ENCODE measurements around the gene PHF5A.
A peak's percentile ranks its signal among the peaks of the same experiment; 100 is the strongest.

The PHF5A gene

GRCh38 chr22:41468381-41469217 is at the start of gene PHF5A, which contains the start of gene ACO2:
Gene PHF5A, minus strand, starts transcription at chr22:41468692. Its CDS starts 39 bp downstream, at chr22:41468653.
Gene ACO2, plus strand, starts transcription at chr22:41469117. Its CDS starts 30 bp downstream, at chr22:41469147.
- peak; percentile 94 to 98 (median 96) for DNase-seq (ENCODE audit: low read depth in 4 of 4, low spot score in 1 of 4)

- no peak for DNase-seq (ENCODE audit: low read depth in 4 of 4, low spot score in 1 of 4)
Observed at GRCh38 chr22:41518048-41518347, 49.5 kb upstream of the PHF5A start.

- peak in 1 of 4 experiments; percentile 45 for DNase-seq (ENCODE audit: low read depth in 4 of 4, low spot score in 1 of 4)
Observed at GRCh38 chr22:41517172-41518047, 48.9 kb upstream of the PHF5A start.

- no peak for DNase-seq (ENCODE audit: low read depth in 4 of 4, low spot score in 1 of 4)
Observed at GRCh38 chr22:41516462-41516861, 48.0 kb upstream of the PHF5A start.

- no peak for DNase-seq (ENCODE audit: low read depth in 4 of 4, low spot score in 1 of 4)
Observed at GRCh38 chr22:41513391-41513790, 44.9 kb upstream of the PHF5A start.

GRCh38 chr22:41512421-41513194 is 44.1 kb upstream of the PHF5A start:
- no peak for DNase-seq (ENCODE audit: low read depth in 4 of 4, low spot score in 1 of 4)

- no peak for DNase-seq (ENCODE audit: low read depth in 4 of 4, low spot score in 1 of 4)
Observed at GRCh38 chr22:41511521-41511968, 43.1 kb upstream of the PHF5A start.

GRCh38 chr22:41508770-41509170 is 40.3 kb upstream of the PHF5A start:
- DNase-seq (ENCODE audit: low read depth in 4 of 4, low spot score in 1 of 4): no peak

GRCh38 chr22:41507330-41508063 is 39.0 kb upstream of the PHF5A start:
- no peak for DNase-seq (ENCODE audit: low read depth in 4 of 4, low spot score in 1 of 4)

GRCh38 chr22:41505511-41506220 is 37.2 kb upstream of the PHF5A start:
- DNase-seq (ENCODE audit: low read depth in 4 of 4, low spot score in 1 of 4): no peak

- DNase-seq (ENCODE audit: low read depth in 4 of 4, low spot score in 1 of 4): no peak
Observed at GRCh38 chr22:41504816-41505215, 36.3 kb upstream of the PHF5A start.

- DNase-seq (ENCODE audit: low read depth in 4 of 4, low spot score in 1 of 4): no peak
Observed at GRCh38 chr22:41504397-41504796, 35.9 kb upstream of the PHF5A start.

- no peak for DNase-seq (ENCODE audit: low read depth in 4 of 4, low spot score in 1 of 4)
Observed at GRCh38 chr22:41501209-41501608, 32.7 kb upstream of the PHF5A start.

GRCh38 chr22:41500303-41500702 is 31.8 kb upstream of the PHF5A start:
- no peak for DNase-seq (ENCODE audit: low read depth in 4 of 4, low spot score in 1 of 4)

GRCh38 chr22:41499624-41500280 is 31.3 kb upstream of the PHF5A start:
- no peak for DNase-seq (ENCODE audit: low read depth in 4 of 4, low spot score in 1 of 4)

GRCh38 chr22:41498303-41498835 is 29.9 kb upstream of the PHF5A start:
- DNase-seq (ENCODE audit: low read depth in 4 of 4, low spot score in 1 of 4): no peak

GRCh38 chr22:41491374-41492100 is 23.0 kb upstream of the PHF5A start:
- DNase-seq (ENCODE audit: low read depth in 4 of 4, low spot score in 1 of 4): no peak

GRCh38 chr22:41488596-41489385 is 20.3 kb upstream of the PHF5A start:
- no peak for DNase-seq (ENCODE audit: low read depth in 4 of 4, low spot score in 1 of 4)
